Osteoblast (primary cell): ENCODE results near the gene MAU2. TPM values are rescaled to one million over a fixed set of nuclear protein-coding genes. Genes with fewer than 3 reads are reported as not detected.

Experiments
- DNase-seq: peaks from one replicate; pipeline ENCODE4 v3.0.0; 2011; ENCODE audit warnings: low spot score, mixed read lengths; ENCODE audit not compliant: insufficient read length; ENCODE audit errors: missing footprints
- H2AFZ ChIP-seq: 2 replicates; pipeline ENCODE4 v1.6.0; 2011; ENCODE audit warnings: mild to moderate bottlenecking, low read length
- H3K27ac ChIP-seq: 2 replicates; pipeline ENCODE4 v1.5.1; 2011; ENCODE audit warnings: mild to moderate bottlenecking, low read depth, low read length, moderate library complexity
- H3K27me3 ChIP-seq: 2 replicates; pipeline ENCODE4 v1.6.0; 2012; ENCODE audit warnings: mild to moderate bottlenecking, control low read depth, inconsistent platforms, low read length, moderate library complexity; ENCODE audit not compliant: insufficient read depth
- H3K36me3 ChIP-seq: 2 replicates; pipeline ENCODE4 v1.5.1; 2011; ENCODE audit warnings: mild to moderate bottlenecking, low read length, control low read depth, moderate library complexity; ENCODE audit not compliant: insufficient read depth
- H3K4me1 ChIP-seq: 2 replicates; pipeline ENCODE4 v1.5.1; 2011; ENCODE audit warnings: mild to moderate bottlenecking, low read length, control low read depth, moderate library complexity; ENCODE audit not compliant: insufficient read depth
- H3K4me2 ChIP-seq: 2 replicates; pipeline ENCODE4 v1.6.0; 2011; ENCODE audit warnings: mild to moderate bottlenecking, low read length; ENCODE audit not compliant: insufficient read depth
- H3K4me3 ChIP-seq: fragments of 200-600 bp; sonication (generic); 3 replicates; pipeline ENCODE4 v1.5.1; 2012; ENCODE audit warnings: mild to moderate bottlenecking, low read length, inconsistent platforms; ENCODE audit not compliant: insufficient read depth
- H3K79me2 ChIP-seq: 2 replicates; pipeline ENCODE4 v1.6.0; 2012; ENCODE audit warnings: mild to moderate bottlenecking, low read length, control low read depth, inconsistent platforms; ENCODE audit not compliant: insufficient read depth
- H3K9me3 ChIP-seq: 2 replicates; pipeline ENCODE4 v1.5.1; 2011; ENCODE audit warnings: low read depth, low read length, control low read depth
- H4K20me1 ChIP-seq: 2 replicates; pipeline ENCODE4 v1.6.0; 2012; ENCODE audit warnings: mild to moderate bottlenecking, low read length, control low read depth; ENCODE audit not compliant: insufficient read depth
- CTCF ChIP-seq: IDR thresholded peaks from 2 replicates; pipeline ENCODE4 v1.5.1; 2011; ENCODE audit warnings: mild to moderate bottlenecking, low read depth, low read length, moderate library complexity; ENCODE audit errors: extremely low read depth
- total RNA-seq: library from RNA; depleted of rRNA; stranded (reverse); fragments of >200 nt; gene quantifications from 2 replicates; pipeline ENCODE4 v1.2.3, GENCODE V29; 2012

MAU2 gene
- total RNA-seq, 1 donor = 39.1 TPM

- Histone ChIP-seq H2AFZ (no peak overlapping the region), H3K36me3 (no peaks in the 10 kb centered on the region), H3K27ac (no peak overlapping the region), H3K27me3 (no peaks in the 10 kb centered on the region), H3K4me2 (no peak overlapping the region), H3K9me3 (no peaks in the 10 kb centered on the region), H4K20me1 (no peaks in the 10 kb centered on the region), H3K4me1 (peaks cover 21% of the 10 kb centered on the region), H3K4me3 (no peak overlapping the region), H3K79me2 (peaks cover 13% of the 10 kb centered on the region)
- no peak for TF ChIP-seq CTCF
- no peak for DNase-seq
Measured at GRCh38 chr19:19382118-19382517, 61.5 kb downstream of the MAU2 start.

GRCh38 chr19:19384486-19384885 is 63.9 kb downstream of the MAU2 start:
- no peak for TF ChIP-seq CTCF
- H2AFZ ChIP-seq = peak overlapping the region; percentile 84

GRCh38 chr19:19385131-19385895 is 64.7 kb downstream of the MAU2 start:
- peak; percentile 99 for DNase-seq
- peaks cover 30% of the 10 kb centered on the region for H3K4me1 ChIP-seq
- H3K4me3 ChIP-seq = peak overlapping the region; percentile 89
- no peaks in the 10 kb centered on the region for H4K20me1 ChIP-seq
- no peaks in the 10 kb centered on the region for H3K36me3 ChIP-seq
- TF ChIP-seq CTCF = no peak
- peaks cover 42% of the 10 kb centered on the region for H3K79me2 ChIP-seq
- peak overlapping the region; percentile 86 for H3K4me2 ChIP-seq
- H3K27ac ChIP-seq = peak overlapping the region; percentile 78
- no peaks in the 10 kb centered on the region for H3K9me3 ChIP-seq
- H2AFZ ChIP-seq = peak overlapping the region; percentile 84
- H3K27me3 ChIP-seq = no peaks in the 10 kb centered on the region

More at GRCh38 chr19:19384486-19384885, 63.9 kb downstream of the MAU2 start:
- no peaks in the 10 kb centered on the region for H4K20me1 ChIP-seq
- H3K4me3 ChIP-seq = peak overlapping the region; percentile 89
- peaks cover 34% of the 10 kb centered on the region for H3K79me2 ChIP-seq
- H3K9me3 ChIP-seq = no peaks in the 10 kb centered on the region
- no peaks in the 10 kb centered on the region for H3K36me3 ChIP-seq
- H3K4me1 ChIP-seq = peaks cover 29% of the 10 kb centered on the region
- H3K27me3 ChIP-seq = no peaks in the 10 kb centered on the region
- DNase-seq = no peak
- H3K27ac ChIP-seq = peak overlapping the region; percentile 72
- H3K4me2 ChIP-seq = peak overlapping the region; percentile 86
